H1 (cell line): Measurements from ENCODE around the gene SMIM32. TPM values are rescaled to one million over a fixed set of nuclear protein-coding genes. Genes with fewer than 3 reads are reported as not detected.

Experiments used
- CTCF ChIA-PET: fragments of 300-600 bp; sonication (Branson Sonifier 250); formaldehyde crosslinking; loops from one replicate; lab custom pipeline; 2021; ENCODE audit not compliant: partially characterized antibody; lab: Charles Lee
- POLR2A ChIA-PET: fragments of 300-600 bp; sonication (Branson Sonifier 250); formaldehyde crosslinking; loops from one replicate; lab custom pipeline; 2021; ENCODE audit warnings: inconsistent platforms; ENCODE audit not compliant: partially characterized antibody; lab: Charles Lee
- DNase-seq, 2 experiments: peaks; one replicate each; pipeline versions ENCODE4 v3.0.0 to v3.0.0-alpha.2; 2010 to 2022; ENCODE audit warnings: low spot score in 2 of 2, low read depth in 1 of 2, mixed read lengths in 1 of 2
- FAIRE-seq: peaks from 2 replicates; lab custom pipeline; 2011; peaks lifted over from hg19 to GRCh38; lab: Jason Lieb, UNC
- H2AFZ ChIP-seq: 2 replicates; pipeline ENCODE4 v1.8.1; 2012; ENCODE audit warnings: low read length, inconsistent platforms
- H2AK5ac ChIP-seq: 2 replicates; pipeline ENCODE4 v1.6.1; 2013; ENCODE audit warnings: low read depth, low read length
- H2BK120ac ChIP-seq: replicated peaks from 2 replicates; pipeline ENCODE3; 2013; ENCODE audit warnings: low read depth, low read length, inconsistent platforms
- H2BK12ac ChIP-seq: 2 replicates; pipeline ENCODE4 v1.6.1; 2013; ENCODE audit warnings: low read depth, low read length
- H2BK15ac ChIP-seq: 2 replicates; pipeline ENCODE4 v1.6.1; 2013; ENCODE audit warnings: low read length
- H2BK20ac ChIP-seq: 2 replicates; pipeline ENCODE4 v1.6.1; 2013; ENCODE audit warnings: low read length
- H2BK5ac ChIP-seq: 2 replicates; pipeline ENCODE4 v1.6.1; 2013; ENCODE audit warnings: low read depth, low read length
- H3K14ac ChIP-seq: 2 replicates; pipeline ENCODE4 v1.6.1; 2013; ENCODE audit warnings: inconsistent platforms; ENCODE audit not compliant: insufficient read length
- H3K18ac ChIP-seq: 2 replicates; pipeline ENCODE4 v1.6.1; 2013; ENCODE audit warnings: low read length; ENCODE audit errors: extremely low read depth
- H3K23ac ChIP-seq: 2 replicates; pipeline ENCODE4 v1.6.1; 2013; ENCODE audit warnings: inconsistent platforms; ENCODE audit not compliant: insufficient read length
- H3K23me2 ChIP-seq: 2 replicates; pipeline ENCODE4 v1.6.1; 2013; ENCODE audit warnings: low read depth, low read length
- H3K27ac ChIP-seq: 2 replicates; pipeline ENCODE4 v1.6.1; 2011; ENCODE audit warnings: low read depth, low read length, inconsistent platforms
- H3K27me3 ChIP-seq, 4 experiments: replicated peaks in 1 of 4; 1 replicate in 1 of 4; 2 replicates in 3 of 4; pipeline versions ENCODE4 v1.6.1 to v1.8.1; 2011 to 2013; ENCODE audit warnings: low read length in 3 of 4, mild to moderate bottlenecking in 3 of 4, inconsistent platforms in 2 of 4, mixed read lengths in 2 of 4, moderate library complexity in 1 of 4; ENCODE audit not compliant: control insufficient read depth in 3 of 4, insufficient read depth in 3 of 4; ENCODE audit errors: extremely low read depth in 1 of 4
- H3K36me3 ChIP-seq, 4 experiments: 2 replicates each; pipeline versions ENCODE4 v1.6.1 to v1.8.1; 2011 to 2013; ENCODE audit warnings: mild to moderate bottlenecking in 4 of 4, low read length in 3 of 4, moderate library complexity in 2 of 4, control low read depth in 1 of 4, inconsistent platforms in 1 of 4; ENCODE audit not compliant: insufficient read depth in 4 of 4, control insufficient read depth in 2 of 4
- H3K4ac ChIP-seq: replicated peaks from 2 replicates; pipeline ENCODE3; 2013; ENCODE audit warnings: low read length, low read depth, mixed read lengths, inconsistent platforms; ENCODE audit not compliant: insufficient read length
- H3K4me1 ChIP-seq, 4 experiments: replicated peaks in 1 of 4; 1 replicate in 1 of 4; 2 replicates in 3 of 4; pipeline versions ENCODE4 v1.6.1 to v1.8.1; 2011 to 2013; ENCODE audit warnings: low read length in 3 of 4, inconsistent platforms in 2 of 4, mixed read lengths in 1 of 4; ENCODE audit not compliant: insufficient read depth in 4 of 4, control insufficient read depth in 3 of 4
- H3K4me2 ChIP-seq, 2 experiments: 2 replicates each; pipeline versions ENCODE4 v1.6.1 to v1.8.1; 2011 to 2013; ENCODE audit warnings: low read depth in 2 of 2, low read length in 2 of 2, control low read depth in 1 of 2, inconsistent platforms in 1 of 2, mild to moderate bottlenecking in 1 of 2; ENCODE audit not compliant: insufficient read depth in 1 of 2
- H3K4me3 ChIP-seq, 4 experiments: fragments of 200-600, 300-600 bp in 1 of 4; sonication (generic), shearing (Covaris generic), sonication (Bioruptor Twin) in 1 of 4; 2 replicates each; pipeline versions ENCODE4 v1.5.1 to v1.8.1; 2011 to 2016; ENCODE audit warnings: low read length in 4 of 4, low read depth in 3 of 4, control low read depth in 2 of 4, inconsistent platforms in 2 of 4, mild to moderate bottlenecking in 2 of 4, mixed read lengths in 1 of 4, moderate library complexity in 1 of 4; ENCODE audit not compliant: insufficient read depth in 2 of 4; ENCODE audit errors: extremely low read depth in 1 of 4
- H3K56ac ChIP-seq: replicated peaks from 2 replicates; pipeline ENCODE3; 2013; ENCODE audit warnings: low read depth, mild to moderate bottlenecking, mixed read lengths, low read length, inconsistent platforms; ENCODE audit not compliant: insufficient read length
- H3K79me1 ChIP-seq: 2 replicates; pipeline ENCODE4 v1.6.1; 2013; ENCODE audit warnings: low read depth, low read length, control low read depth
- H3K79me2 ChIP-seq, 2 experiments: 2 replicates each; pipeline versions ENCODE4 v1.6.1 to v1.8.1; 2012 to 2013; ENCODE audit warnings: low read length in 2 of 2, mild to moderate bottlenecking in 2 of 2, inconsistent platforms in 1 of 2; ENCODE audit not compliant: insufficient read depth in 2 of 2, control insufficient read depth in 1 of 2
- H3K9ac ChIP-seq, 4 experiments: replicated peaks in 1 of 4; 1 replicate in 1 of 4; 2 replicates in 3 of 4; pipeline versions ENCODE4 v1.6.1 to v1.8.1; 2011 to 2013; ENCODE audit warnings: low read depth in 3 of 4, low read length in 3 of 4, control low read depth in 2 of 4, mild to moderate bottlenecking in 2 of 4, moderate library complexity in 2 of 4, inconsistent platforms in 1 of 4; ENCODE audit errors: extremely low read depth in 1 of 4
- H3K9me3 ChIP-seq, 2 experiments: 2 replicates each; pipeline versions ENCODE4 v1.6.1 to v1.8.1; 2012 to 2013; ENCODE audit warnings: mild to moderate bottlenecking in 2 of 2, moderate library complexity in 2 of 2, control low read depth in 1 of 2, inconsistent platforms in 1 of 2, low read depth in 1 of 2, low read length in 1 of 2, mixed read lengths in 1 of 2; ENCODE audit not compliant: insufficient read depth in 2 of 2
- H4K20me1 ChIP-seq, 2 experiments: replicated peaks in 1 of 2; 2 replicates each; pipeline versions ENCODE3 to v1.8.1; 2011 to 2013; ENCODE audit warnings: inconsistent platforms in 2 of 2, low read length in 2 of 2, mild to moderate bottlenecking in 1 of 2; ENCODE audit not compliant: insufficient read depth in 2 of 2, control insufficient read depth in 1 of 2
- H4K5ac ChIP-seq: 2 replicates; pipeline ENCODE4 v1.6.1; 2013; ENCODE audit warnings: low read length, low read depth, mixed read lengths, inconsistent platforms; ENCODE audit not compliant: insufficient read length
- H4K8ac ChIP-seq: 2 replicates; pipeline ENCODE4 v1.8.0; 2013; ENCODE audit warnings: mild to moderate bottlenecking, moderate library complexity, low read length, inconsistent platforms; ENCODE audit not compliant: insufficient read depth; ENCODE audit errors: extremely low read depth
- H4K91ac ChIP-seq: replicated peaks from 2 replicates; pipeline ENCODE3; 2013; ENCODE audit warnings: low read length, mixed read lengths, inconsistent platforms; ENCODE audit not compliant: insufficient read length
- CBX8 ChIP-seq: fragments of 300-800, 300-1000 bp; sonication (generic); IDR thresholded peaks from 2 replicates; pipeline ENCODE4 v1.7.1; 2016; ENCODE audit warnings: low read depth, low read length, borderline replicate concordance
- CREB1 ChIP-seq: IDR thresholded peaks from 2 replicates; pipeline ENCODE4 v1.6.1; 2012; ENCODE audit warnings: inconsistent platforms
- JUN ChIP-seq: IDR thresholded peaks from 2 replicates; pipeline ENCODE4 v1.6.1; 2011; ENCODE audit warnings: low read depth, mild to moderate bottlenecking, improper control_type of control experiment, low read length
- NRF1 ChIP-seq: IDR thresholded peaks from 2 replicates; pipeline ENCODE4 v1.6.1; 2011; ENCODE audit warnings: mild to moderate bottlenecking, low read depth, low read length, improper control_type of control experiment
- PHF8 ChIP-seq: fragments of 200-600 bp; sonication (generic); conservative IDR thresholded peaks from 2 replicates; pipeline ENCODE4 v1.7.1; 2012; ENCODE audit warnings: low read depth, mild to moderate bottlenecking, inconsistent platforms, low read length, moderate library complexity
- SIRT6 ChIP-seq: IDR thresholded peaks from one replicate; pipeline ENCODE4 v1.7.1; 2012; ENCODE audit warnings: low read length, inconsistent platforms
- SP2 ChIP-seq: IDR thresholded peaks from 2 replicates; pipeline ENCODE4 v1.6.1; 2012; ENCODE audit warnings: mild to moderate bottlenecking, low read length, inconsistent platforms
- SUZ12 ChIP-seq: fragments of 200-600 bp; sonication (generic); IDR thresholded peaks from 2 replicates; pipeline ENCODE4 v1.6.1; 2012; ENCODE audit warnings: mild to moderate bottlenecking, inconsistent platforms, low read length, moderate library complexity, mixed read lengths
- TAF7 ChIP-seq: optimal IDR thresholded peaks from 2 replicates; pipeline ENCODE3; 2011; ENCODE audit warnings: low read depth, mild to moderate bottlenecking, inconsistent platforms, low read length, moderate library complexity, borderline replicate concordance
- WGBS, 2 experiments: shearing (Covaris generic) in 1 of 2; methylation state at CpG; one replicate each; pipeline versions ENCODE4 v1.1.6 to v1.1.7; 2013 to 2015; ENCODE audit warnings: low lambda C conversion rate in 2 of 2, mixed read lengths in 2 of 2, inconsistent platforms in 1 of 2, low coverage in 1 of 2, missing lambda C conversion rate in 1 of 2; ENCODE audit not compliant: insufficient replicate concordance in 2 of 2, insufficient coverage in 1 of 2, insufficient read length in 1 of 2; ENCODE audit errors: extremely low coverage in 1 of 2, missing lambda C conversion rate in 1 of 2; 5-methylcytosine and 5-hydroxymethylcytosine counted together
- polyA plus RNA-seq, 7 experiments: library from polyadenylated mRNA; depleted of rRNA in 3 of 7; stranded (reverse) in 5 of 7; unstranded in 2 of 7; fragments of >200 nt in 5 of 7; fragments of 200-250 nt in 2 of 7; gene quantifications; 1 replicate in 5 of 7; 2 replicates in 1 of 7; 4 replicates in 1 of 7; pipeline versions ENCODE4 v1.2.1 to v1.2.3, GENCODE V29; 2011 to 2013; ENCODE audit warnings: missing spikeins in 2 of 7, mixed read lengths in 2 of 7
- total RNA-seq: library from RNA; stranded (reverse); fragmentation: NEBNext Ultra II Directional; extraction: Animal tissue kit (Norgen Biotek cat#: 25700); gene quantifications from 2 replicates; pipeline ENCODE4 v1.2.1, GENCODE V29; 2021
- TF ChIP-seq, protein P1 (sequence below): IDR thresholded peaks from 2 replicates; pipeline ENCODE4 v1.6.1; 2011; ENCODE audit warnings: low read length, improper control_type of control experiment
- TF ChIP-seq, protein P2 (sequence below): IDR thresholded peaks from 2 replicates; pipeline ENCODE4 v1.6.1; 2011; ENCODE audit warnings: low read depth, mild to moderate bottlenecking, low read length; ENCODE audit not compliant: insufficient read depth

SMIM32 gene
- total and polyA plus RNA-seq, 2 of the 8 experiments (the other 6 are each of a cell fraction or from before 2014, with no cell fraction given) = 0.09 to 0.22 TPM

DNA sequence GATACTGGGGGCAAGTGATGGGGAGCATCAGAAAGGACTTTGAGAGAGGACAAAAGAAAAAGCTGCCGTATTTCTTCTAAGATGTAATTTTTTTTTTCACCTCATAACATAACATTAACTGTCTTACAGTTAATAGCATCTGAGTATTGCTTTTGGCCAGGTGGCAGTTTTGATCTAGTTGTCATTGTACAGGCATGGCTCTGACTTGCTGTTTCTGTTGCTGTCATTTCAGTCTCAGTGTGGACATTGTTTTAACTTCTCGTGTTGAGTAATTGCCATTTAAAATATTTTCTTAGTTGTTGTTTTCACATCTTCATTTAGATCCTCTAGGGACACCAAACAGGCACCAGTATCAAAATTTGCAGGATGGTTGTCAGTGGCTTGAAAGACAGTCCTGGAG lies 47.9 kb downstream of the SMIM32 start:
- no peak overlapping the region for H3K27ac ChIP-seq
- H3K27me3 ChIP-seq = no peaks in the 10 kb centered on the region
- no peak overlapping the region for H2BK120ac ChIP-seq
- no peak overlapping the region for H4K91ac ChIP-seq
- H3K23ac ChIP-seq = no peak overlapping the region
- no peak overlapping the region for H2BK5ac ChIP-seq
- H3K9me3 ChIP-seq = no peaks in the 10 kb centered on the region
- H3K56ac ChIP-seq = no peak overlapping the region
- H2AK5ac ChIP-seq = no peak overlapping the region
- H3K14ac ChIP-seq = no peak overlapping the region
- H2BK12ac ChIP-seq = no peak overlapping the region
- WGBS, 2 experiments = 87% methylated on average over 2 of the region's 2 CpGs; no CpG with 5 or more reads in 1 of the 2 experiments
- H3K36me3 ChIP-seq = no peaks in the 10 kb centered on the region
- H3K4ac ChIP-seq = no peak overlapping the region
- DNase-seq = no peak
- peaks cover 18 to 22% of the 10 kb centered on the region in 2 experiments for H4K20me1 ChIP-seq
- no peak overlapping the region for H2AFZ ChIP-seq
- H3K4me1 ChIP-seq = no peaks in the 10 kb centered on the region
- ChIA-PET POLR2A (interaction anchor here (1.1 kb wide), 1 partner anchor 11 kb away, joined by 7 read pairs; no protein-coding TSS in a partner anchor), CTCF (interaction anchor here (1.6 to 1.7 kb wide), 2 partner anchors 9 to 35 kb away, joined by 3 to 5 read pairs; no protein-coding TSS in a partner anchor)
- peaks cover 8 to 99% of the 10 kb centered on the region in 2 experiments for H3K79me2 ChIP-seq
- H3K23me2 ChIP-seq = no peaks in the 10 kb centered on the region
- no peak overlapping the region for H3K18ac ChIP-seq
- no peak overlapping the region for H3K4me3 ChIP-seq
- H2BK15ac ChIP-seq = no peak overlapping the region
- no peak overlapping the region for H3K9ac ChIP-seq
- H4K5ac ChIP-seq = no peak overlapping the region
- no peak overlapping the region for H4K8ac ChIP-seq
- FAIRE-seq = no peak
- H3K4me2 ChIP-seq = no peak overlapping the region
- no peak overlapping the region for H2BK20ac ChIP-seq
- peaks cover 2% of the 10 kb centered on the region; the same call in 1 of the 2 replicates for H3K79me1 ChIP-seq
- no peak for TF ChIP-seq JUN
- TF ChIP-seq SP2 = no peak
- TF ChIP-seq, protein P1, sequence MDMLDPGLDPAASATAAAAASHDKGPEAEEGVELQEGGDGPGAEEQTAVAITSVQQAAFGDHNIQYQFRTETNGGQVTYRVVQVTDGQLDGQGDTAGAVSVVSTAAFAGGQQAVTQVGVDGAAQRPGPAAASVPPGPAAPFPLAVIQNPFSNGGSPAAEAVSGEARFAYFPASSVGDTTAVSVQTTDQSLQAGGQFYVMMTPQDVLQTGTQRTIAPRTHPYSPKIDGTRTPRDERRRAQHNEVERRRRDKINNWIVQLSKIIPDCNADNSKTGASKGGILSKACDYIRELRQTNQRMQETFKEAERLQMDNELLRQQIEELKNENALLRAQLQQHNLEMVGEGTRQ = no peak
- TF ChIP-seq CREB1 = no peak
- TF ChIP-seq, protein P2, sequence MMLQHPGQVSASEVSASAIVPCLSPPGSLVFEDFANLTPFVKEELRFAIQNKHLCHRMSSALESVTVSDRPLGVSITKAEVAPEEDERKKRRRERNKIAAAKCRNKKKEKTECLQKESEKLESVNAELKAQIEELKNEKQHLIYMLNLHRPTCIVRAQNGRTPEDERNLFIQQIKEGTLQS = no peak
- no peak for TF ChIP-seq NRF1
- TF ChIP-seq SUZ12 = no peak
- TF ChIP-seq TAF7 = no peak
- TF ChIP-seq PHF8 = no peak
- TF ChIP-seq CBX8 = no peak
- TF ChIP-seq SIRT6 = no peak
